HG03097 (cell line): ENCODE results near the gene SYNE3.

Source experiments
- ATAC-seq: cut with Tn5 transposase; IDR thresholded peaks from one replicate; pipeline ENCODE4 v1.9.1; 2021; ENCODE audit not compliant: unreplicated experiment, low FRiP score

SYNE3 gene

DNA sequence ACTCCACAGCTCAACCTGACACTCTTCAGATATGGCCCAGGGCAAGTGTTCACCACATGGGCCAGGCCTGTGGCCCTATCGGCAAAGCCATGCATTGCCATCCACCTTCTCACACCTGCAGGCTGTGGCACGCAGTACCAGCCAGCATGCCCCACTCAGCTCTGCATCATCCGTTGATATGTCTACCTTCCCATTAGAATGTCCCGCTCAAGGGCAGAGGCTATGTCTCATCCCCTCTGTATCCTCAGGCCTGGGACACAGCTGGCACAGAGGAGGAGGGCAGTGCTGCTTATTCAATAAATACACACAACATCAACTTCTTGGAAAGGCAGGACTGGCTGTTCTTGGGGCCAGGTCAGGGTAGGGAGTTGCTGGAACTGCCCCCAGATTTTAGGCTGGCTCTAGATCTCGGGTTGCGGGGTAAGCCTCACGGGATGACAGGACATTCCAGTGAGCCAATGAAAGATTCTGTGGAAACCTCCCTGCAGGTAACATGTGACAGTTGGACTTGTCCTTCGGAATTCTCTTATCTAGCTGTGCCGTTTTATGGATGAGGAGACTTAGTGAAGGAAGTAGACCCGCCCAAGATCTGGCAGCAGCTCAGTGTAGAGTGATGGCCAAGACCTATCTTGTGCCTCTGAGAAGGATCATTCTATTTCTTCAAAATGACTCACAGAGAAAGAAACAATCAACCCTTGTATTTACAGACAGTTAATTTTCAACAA, 25.6 kb downstream of the SYNE3 start:
- ATAC-seq = no peak

DNA sequence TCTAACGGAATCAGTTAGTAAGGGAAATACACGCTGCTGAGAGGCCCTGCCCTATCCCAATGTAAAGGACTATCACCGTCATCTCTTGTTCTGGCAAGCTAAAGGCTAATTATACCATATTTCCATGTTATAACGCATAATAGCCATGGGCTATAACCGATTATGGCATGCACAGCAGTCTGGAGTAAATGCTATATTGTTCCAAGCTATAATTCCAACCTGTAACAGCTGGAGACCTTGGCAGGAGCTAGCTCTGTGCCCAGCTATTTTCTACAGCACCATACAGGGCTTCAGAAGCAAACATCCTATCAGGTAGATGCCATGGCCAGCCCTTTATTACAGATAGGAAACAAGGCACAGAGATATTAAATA, 26.3 kb downstream of the SYNE3 start:
- no peak for ATAC-seq

DNA sequence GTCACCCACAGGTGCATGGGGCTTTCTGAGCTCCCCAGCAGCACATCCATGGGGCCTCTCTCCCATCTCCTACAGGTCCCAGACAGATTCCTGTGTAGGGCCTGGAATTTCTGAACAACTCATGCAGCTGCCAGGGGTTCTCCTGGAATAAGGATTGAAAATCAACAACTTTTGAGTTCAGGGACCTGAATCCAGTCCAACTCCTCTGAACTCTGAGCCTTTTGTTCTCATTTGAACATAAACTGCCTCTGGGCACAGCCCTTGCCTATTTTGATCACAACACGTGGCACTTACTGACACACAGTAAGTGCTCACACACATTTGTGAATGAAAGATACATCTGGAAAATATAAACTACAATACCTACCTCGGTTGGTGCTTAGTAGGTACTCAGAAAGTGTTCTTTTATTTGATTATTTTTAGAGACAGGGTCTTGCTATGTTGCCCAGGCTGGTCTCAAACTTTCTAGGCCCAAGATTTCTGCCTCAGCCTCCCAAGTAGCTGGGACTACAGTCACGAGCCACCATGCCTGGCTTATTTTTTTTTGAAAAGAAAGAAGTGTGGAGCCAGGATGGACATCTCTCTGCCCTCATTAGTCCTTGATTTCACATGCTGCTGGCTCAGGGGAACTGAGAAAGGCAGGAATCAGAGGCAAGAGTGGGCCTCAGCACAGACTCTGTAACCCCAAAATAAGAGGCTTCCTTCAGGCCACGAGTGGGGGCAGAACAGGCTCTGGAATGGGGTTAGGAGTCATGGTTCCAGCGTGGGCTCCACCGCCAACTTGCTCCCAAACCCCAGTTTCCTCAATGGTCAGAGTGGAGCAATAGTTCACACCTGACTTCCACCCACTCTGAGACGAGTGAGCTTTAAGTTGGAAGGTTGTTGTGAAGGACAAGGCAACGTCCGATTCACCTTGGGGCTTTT, 27.0 kb downstream of the SYNE3 start:
- no peak for ATAC-seq

DNA sequence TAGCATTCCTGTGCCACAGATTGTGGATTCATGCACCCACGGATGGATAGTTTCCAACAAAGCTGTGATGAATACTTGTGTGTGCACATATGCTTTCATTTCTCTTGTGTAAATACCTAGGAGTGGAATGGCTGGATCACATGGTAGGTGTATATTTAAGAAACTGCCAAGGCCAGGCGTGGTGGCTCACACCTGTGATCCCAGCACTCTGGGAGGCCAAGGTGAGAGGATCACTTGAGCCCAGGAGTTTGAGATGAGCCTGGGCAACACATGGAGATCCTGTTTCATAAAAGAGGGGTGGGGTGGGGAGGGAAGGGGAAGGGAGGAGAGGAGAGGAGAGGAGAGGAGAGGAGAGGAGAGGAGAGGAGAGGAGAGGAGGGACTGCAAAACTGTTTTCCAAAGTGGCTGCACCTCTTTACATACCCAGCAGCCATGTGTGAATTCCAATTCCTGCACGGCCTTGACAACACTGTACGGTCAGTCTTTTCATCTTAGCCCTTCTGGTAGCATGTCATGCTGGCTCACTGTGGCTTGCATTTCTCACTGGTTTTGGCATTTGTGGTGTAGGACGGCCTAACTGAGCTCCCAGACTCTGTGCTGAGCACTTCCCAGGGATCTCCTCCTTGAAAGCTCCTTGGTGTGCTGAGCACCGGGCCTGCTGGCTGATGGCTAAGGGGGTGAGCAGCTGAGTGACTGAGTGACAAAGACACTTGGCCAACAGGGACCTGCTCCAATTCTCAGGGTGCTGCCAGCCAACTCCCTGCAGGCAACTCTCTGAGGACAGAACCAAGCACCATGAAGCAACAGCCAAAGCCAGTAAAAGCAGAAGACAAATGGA, 27.9 kb downstream of the SYNE3 start:
- ATAC-seq = no peak

DNA sequence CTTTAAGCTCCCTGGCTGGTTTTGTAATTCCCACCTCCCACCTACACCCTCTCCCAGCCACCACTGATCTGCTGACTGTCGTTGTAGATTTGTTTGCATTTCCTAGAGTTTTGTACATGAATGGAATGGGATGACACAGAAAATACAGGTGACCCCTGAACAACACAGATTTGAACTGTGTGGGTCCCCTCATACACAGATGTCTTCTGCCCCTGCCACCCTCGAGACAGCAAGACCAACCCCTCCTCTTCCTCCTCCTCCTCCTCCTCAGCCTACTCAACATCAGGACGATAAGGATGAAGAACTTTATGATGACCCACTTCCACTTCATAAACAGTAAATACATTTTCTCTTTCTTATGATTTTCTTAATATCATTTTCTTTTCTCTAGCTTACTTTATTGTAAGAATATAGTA, 28.8 kb downstream of the SYNE3 start:
- ATAC-seq = no peak

DNA sequence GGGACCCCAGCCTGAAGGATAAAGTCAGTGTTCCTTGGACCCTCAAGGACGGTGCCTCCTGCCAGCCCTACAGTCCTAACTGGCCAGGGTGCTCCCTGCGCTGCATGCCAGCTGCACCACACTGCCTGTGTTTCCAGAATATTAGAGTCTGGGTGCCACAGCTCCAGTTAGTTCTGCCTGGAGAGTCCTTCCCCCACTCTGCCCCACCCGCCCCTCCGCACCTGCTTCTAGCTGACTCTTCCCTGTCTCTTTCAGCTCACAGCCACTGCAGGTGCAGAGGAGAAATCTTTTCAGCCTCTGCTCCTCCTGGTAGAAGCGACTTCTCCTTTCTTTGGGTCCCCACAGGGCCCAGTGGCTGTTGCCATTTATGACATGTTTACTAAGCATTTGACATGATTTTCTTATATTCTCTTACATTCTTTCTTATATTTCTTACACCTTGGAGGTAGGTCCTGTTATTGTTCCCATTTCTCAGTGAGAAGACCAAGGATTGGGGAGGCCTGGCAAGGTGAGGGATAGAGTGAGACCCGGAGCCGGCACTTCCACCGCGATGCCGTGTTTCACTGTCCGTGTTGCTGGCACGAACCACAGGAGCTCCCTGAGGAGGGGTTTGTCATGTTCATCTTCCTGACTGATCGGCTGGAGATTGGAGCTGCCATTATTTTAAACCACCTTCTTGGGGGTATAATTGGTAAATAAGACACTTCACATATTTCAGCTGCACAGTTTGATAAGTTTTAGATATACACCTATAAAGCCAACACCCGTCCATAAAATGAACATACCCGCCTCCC, 29.4 kb downstream of the SYNE3 start:
- no peak for ATAC-seq

DNA sequence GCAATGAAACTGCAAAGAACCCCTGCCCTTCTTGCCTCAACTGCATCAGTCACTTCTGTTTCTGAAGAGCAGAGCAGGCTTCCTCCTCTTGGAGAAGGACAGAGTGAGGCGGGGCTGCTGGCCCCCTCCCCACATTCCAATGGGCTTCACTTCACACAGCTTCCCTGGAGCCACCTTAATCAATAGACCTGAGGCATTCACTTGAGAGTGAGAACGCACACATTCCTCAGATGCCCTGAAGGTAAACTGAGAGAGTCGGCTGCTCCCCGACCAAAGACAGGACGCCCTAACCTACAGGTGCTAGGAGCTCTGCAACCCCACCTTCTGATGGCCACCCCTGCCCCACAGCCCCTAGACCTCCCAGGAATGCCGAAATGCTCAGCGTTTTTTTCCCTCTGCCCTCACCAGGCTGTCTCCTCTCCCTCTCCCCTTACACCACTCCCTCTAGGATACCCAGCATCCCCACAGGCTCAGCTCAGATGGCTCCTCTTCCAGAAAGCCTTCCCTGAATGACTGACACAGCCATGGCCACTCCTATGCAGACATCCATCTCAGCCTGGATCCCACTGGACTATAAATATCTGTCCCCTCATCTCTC, 31.1 kb downstream of the SYNE3 start:
- ATAC-seq = no peak

DNA sequence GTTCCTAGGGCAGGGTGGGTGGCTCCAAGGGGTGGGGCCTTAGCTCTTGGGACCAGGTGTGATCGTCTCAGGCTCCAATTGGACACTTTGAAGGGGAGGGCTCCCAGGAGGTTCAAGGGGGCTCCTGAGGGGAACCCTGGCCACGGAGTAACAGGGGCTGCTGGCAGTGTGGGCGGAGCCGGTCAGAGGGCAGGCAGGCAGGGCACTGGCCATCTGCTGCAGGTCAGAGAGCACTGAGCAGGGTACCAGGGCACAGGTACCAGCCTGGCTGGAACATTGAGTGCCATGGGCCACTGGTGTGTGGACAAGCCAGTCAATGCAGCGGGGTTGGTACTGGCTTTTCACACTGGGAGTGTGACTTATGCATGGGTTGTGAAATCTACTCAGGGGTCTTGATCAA, 32.2 kb downstream of the SYNE3 start:
- ATAC-seq = no peak

DNA sequence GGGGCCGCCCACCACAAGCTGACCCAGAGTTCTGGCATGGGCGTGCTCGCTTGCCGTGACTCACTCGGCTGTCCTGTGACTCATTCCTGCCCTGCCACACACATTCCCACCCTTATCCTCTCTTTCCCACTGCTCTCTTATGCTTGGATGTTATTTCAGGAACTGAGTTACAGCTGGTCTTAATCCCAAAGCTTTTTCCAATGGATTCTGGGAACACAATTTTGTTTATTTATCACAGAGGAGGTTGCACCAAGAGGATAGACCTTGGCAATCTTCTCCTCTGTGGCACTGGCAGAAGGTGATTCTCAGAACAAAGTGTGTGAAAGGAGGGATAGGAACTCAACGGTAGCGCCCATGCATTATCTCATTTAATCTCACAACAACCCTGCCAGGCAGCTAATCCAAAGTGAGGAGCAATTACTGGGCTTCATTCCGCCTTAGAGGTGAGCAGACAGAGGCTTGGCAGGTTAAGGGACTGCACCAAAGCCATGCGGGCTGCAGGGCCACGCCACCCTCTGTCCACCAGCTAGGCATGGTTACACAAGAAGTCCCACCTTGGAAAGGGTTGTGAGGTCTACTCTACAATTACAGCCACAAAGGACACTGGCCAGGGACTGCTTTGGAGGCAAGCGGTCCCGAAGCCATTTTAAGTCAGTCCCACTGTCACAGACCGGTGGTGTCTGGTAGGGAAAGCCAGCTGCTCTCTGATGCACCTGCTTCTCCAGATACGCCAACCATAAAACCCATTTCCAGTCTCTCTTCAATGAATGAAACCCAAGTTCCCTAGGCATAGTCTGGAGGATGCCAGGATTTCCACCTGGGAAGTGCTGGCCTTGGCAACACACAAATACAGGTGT, 32.9 kb downstream of the SYNE3 start:
- no peak for ATAC-seq

DNA sequence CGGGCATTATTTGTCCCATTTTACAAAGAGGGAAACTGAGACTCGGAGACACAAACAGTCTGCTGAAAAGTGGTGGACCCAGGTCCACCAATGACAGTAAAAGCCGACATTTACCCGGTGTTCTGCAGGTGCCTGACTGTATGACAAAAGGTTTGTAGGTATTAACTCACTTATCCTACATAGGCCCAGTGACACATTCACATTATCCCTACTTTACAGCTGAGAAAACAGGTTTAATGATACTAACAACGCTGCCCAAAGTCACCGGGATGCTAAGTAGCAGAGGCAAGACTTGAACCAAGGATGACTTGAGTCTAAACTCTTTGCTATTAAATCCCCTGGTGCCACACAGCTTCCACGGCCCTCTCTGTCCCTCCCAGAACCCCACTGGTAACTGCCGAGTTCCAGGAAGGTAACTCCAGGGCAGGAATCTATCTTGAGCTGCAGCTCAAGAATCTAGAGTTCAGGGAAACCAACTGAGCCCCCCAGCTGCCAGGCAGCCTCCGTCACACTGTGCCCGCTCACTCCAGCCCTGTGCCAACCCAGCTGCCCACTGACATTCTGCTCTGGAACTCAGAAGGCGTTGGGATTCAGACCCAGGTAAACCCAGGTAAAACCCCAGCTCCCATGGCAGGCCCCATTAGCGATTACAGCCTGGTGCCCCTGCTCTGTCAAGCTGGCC, 33.7 kb downstream of the SYNE3 start:
- no peak for ATAC-seq

DNA sequence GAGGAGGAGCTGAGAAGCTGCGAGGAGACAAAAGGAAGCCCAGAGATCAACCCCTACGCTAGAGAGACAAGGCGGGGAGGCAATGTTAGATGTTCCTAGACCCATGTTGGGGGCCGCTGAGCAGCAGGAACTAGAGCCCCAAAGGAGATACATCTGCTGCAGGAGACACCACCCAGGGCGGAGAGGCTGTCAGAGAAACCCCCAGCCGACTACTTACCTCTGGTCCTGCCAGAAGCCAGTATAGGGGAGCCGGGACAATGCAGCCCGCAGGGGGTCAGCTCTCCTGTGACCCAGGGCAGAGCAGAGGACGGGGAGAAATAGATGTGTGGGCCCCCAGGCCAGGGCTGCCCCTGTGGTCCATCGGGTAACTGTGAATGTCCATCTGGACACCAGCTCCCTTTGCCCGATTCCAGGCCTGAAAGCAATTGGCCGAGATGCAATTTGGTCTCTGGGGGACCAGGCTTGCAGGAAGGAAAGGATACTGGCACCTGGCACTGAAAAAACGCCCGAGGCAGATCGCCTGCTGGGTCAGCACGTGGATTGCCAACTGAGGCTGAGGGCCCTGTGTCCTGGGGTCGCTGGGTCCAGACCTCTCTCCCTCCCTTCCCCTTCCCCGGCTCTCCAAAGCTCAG, 34.9 kb downstream of the SYNE3 start:
- no peak for ATAC-seq

DNA sequence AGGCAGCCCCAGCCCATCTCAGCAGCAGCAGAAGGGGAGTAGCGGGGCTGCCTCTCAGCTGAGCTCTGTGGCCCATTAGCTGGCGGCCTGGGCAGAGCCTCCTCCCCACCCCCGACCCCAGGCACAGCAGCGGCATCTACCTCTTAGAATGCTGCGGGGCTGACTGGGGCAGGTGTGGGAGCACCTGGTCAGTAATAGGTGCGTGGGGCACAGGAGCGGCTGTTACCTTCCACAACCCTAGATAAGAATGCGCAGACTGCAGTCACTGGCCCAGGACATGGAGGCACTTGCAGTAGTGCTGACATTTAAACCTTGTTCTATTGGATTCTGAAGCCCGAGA, 35.6 kb downstream of the SYNE3 start:
- no peak for ATAC-seq

DNA sequence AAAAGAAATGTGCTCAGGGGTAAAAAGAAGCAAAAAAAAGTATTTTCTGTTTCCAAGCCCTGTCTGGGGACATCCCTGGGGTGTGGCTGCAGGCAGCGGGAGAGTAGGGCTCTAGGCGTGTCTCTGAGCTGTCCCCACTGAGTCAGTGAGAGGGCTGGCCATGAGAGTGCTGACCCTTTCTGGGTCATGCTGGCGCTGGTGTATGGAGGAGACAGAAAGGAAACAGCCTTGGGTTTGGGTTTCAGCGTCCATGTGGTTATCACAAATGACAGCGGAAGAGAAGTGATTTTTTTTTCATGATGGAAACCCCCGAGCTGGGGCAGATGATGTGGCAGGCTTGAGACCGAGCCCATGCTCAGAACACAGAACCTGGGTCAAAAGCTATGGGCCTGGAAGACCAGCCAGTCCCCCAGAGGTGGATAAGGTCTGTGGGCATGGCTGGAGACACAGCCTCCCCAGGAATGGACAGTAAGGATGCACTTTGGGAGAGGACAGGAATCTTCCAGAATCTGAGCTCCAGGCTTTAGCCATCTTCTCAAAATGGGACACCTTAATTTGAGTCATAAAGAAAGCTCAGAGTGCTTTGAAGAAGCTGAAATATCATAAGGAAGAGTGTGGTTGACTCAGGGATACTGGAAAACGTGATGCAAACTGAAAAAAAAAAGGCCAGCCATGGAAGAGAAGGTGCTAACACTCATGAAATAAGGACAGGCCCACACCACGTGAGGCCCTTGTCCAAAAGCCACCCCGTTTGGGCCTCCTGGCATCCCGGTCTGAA, 36.2 kb downstream of the SYNE3 start:
- ATAC-seq = no peak

DNA sequence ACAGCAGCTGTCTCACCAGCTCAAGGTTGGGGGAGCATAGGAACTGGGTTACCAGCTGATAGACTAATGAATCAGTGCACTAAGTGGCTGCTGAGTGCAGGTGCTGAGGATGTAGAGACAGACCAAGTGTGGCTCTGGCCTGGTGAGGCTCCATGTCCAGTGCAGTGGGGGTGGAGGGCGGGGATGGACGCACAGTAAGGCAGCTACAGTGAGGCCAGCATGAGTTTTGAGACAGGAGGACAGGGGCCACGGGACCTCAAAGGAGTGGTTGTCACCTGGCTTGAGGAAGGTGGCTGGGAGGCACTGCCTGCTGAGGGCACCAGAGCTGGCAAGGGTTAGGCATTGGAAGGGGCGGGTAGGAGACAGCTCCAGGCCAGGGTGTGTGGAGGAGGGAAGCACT, 37.0 kb downstream of the SYNE3 start:
- ATAC-seq = no peak

DNA sequence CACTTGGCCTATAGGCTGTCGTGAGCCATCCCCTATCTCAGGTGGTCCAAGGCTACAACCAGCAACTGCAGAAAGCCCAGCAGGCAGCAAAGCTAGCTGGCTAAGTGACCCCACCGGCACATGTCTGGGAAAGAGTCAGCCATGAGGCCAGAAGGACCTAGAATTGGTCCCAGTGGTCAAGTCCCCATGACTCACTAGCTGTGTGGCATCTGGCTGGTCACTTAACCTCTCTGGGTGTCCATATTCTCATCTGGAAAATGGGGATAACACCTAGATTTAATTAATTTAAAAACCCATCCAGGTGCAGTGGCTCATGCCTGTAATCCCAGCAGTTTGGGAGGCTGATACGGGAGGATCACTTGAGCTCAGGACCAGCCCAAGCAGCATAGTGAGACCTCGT, 37.6 kb downstream of the SYNE3 start:
- ATAC-seq = no peak

DNA sequence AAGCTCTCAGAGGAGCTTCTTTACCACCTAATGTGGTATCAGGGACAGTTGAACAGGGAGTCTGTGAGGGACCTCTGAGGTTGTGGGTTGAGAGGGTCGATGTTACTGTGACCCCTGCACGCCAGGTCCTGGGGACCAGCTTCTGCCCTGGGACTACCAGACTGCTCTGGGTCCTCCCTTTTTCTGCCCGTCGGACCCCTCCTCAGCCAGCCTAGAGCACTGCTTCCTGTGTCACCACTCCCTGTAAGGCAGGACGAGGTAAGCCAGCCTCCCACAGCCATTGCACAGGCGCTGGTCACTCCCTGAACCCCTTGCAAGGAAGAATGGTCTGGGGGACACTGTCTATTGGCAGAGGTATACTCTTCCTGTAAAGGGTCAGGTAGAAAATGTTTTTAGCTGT, 38.1 kb downstream of the SYNE3 start:
- no peak for ATAC-seq
